Activated CD8-positive, alpha-beta memory T cell treated with anti-CD3 and anti-CD28 coated beads for 1 hour (primary cell): ENCODE measurements around the gene SLC19A1.

ENCODE experiments used
- DNase-seq, 2 donors: peaks; one replicate each; pipeline ENCODE4 v3.0.0-alpha.2; 2020; ENCODE audit warnings: low read depth in 1 of 2; ENCODE audit errors: extremely low read depth in 1 of 2

The SLC19A1 gene

GRCh38 chr21:45546636-45547544, 4.7 kb upstream of the SLC19A1 start:
- no peak for DNase-seq

- DNase-seq, result no peak
These were observed 3.7 kb upstream of the SLC19A1 start for GRCh38 chr21:45545691-45546531.

GRCh38 chr21:45545236-45545570, 3.0 kb upstream of the SLC19A1 start:
- DNase-seq, result no peak

GRCh38 chr21:45544449-45545235, 2.4 kb upstream of the SLC19A1 start:
- DNase-seq, result no peak

GRCh38 chr21:45543710-45544448, 1.6 kb upstream of the SLC19A1 start:
- no peak for DNase-seq

- no peak for DNase-seq
These were observed 1.1 kb upstream of the SLC19A1 start for GRCh38 chr21:45543371-45543709.

- no peak for DNase-seq
These were observed 579 bp upstream of the SLC19A1 start for GRCh38 chr21:45542667-45543370.

GRCh38 chr21:45541221-45542039, 810 bp downstream of the SLC19A1 start:
- peak in 1 of 2 donors; percentile 51 for DNase-seq

GRCh38 chr21:45540601-45540970, 1.7 kb downstream of the SLC19A1 start:
- DNase-seq, result no peak

GRCh38 chr21:45539796-45540600, 2.2 kb downstream of the SLC19A1 start:
- no peak for DNase-seq

GRCh38 chr21:45539046-45539795, 3.0 kb downstream of the SLC19A1 start:
- DNase-seq, result no peak

GRCh38 chr21:45538381-45539045, 3.7 kb downstream of the SLC19A1 start:
- DNase-seq, result no peak

GRCh38 chr21:45537746-45538291, 4.4 kb downstream of the SLC19A1 start:
- no peak for DNase-seq

- no peak for DNase-seq
These were observed 5.0 kb downstream of the SLC19A1 start for GRCh38 chr21:45537111-45537745.

- no peak for DNase-seq
These were observed 5.7 kb downstream of the SLC19A1 start for GRCh38 chr21:45536301-45537081.
